Measurements from ENCODE around the gene RACK1. TPM values are rescaled to one million over a fixed set of nuclear protein-coding genes. Genes with fewer than 3 reads are reported as not detected.

RACK1 gene
- total and polyA plus RNA-seq, 2 of the 13 experiments (the other 11 are each of a cell fraction or from before 2014, with no cell fraction given), result 2,514 to 6,141 TPM

DNA sequence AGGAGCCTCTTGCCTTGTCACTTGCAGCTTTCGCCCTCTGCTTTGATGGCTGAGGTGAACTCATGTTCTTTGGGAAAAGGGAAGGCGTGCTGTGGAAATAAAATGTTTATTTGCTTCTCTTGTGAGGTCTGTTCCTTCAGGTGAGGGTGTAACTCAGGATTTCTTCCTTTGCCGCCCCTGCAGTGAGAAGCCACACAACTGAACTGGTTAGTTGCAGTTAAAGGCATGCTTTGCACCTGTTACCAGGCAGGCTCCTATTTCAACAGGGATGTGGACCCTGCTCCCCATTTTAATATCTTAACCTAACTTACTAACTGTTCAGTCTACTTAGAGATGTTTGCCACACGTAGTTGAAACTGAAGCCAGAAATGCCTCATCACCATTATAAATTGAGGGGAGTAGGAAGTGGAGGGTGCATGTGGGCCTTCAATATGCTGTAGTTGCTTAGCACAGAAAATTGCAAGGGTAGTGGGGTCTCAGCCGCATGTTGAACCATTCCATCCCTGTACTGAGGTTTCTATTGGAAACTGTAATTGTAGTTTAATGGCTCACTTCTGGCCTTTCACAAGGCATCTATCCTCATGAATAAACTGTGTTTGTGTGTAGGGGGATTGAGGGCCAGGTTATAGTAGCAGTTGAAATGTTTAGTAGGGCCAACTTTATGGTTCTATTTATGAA, 7.9 kb downstream of the RACK1 start (continued):
- TF ChIP-seq, protein P1, sequence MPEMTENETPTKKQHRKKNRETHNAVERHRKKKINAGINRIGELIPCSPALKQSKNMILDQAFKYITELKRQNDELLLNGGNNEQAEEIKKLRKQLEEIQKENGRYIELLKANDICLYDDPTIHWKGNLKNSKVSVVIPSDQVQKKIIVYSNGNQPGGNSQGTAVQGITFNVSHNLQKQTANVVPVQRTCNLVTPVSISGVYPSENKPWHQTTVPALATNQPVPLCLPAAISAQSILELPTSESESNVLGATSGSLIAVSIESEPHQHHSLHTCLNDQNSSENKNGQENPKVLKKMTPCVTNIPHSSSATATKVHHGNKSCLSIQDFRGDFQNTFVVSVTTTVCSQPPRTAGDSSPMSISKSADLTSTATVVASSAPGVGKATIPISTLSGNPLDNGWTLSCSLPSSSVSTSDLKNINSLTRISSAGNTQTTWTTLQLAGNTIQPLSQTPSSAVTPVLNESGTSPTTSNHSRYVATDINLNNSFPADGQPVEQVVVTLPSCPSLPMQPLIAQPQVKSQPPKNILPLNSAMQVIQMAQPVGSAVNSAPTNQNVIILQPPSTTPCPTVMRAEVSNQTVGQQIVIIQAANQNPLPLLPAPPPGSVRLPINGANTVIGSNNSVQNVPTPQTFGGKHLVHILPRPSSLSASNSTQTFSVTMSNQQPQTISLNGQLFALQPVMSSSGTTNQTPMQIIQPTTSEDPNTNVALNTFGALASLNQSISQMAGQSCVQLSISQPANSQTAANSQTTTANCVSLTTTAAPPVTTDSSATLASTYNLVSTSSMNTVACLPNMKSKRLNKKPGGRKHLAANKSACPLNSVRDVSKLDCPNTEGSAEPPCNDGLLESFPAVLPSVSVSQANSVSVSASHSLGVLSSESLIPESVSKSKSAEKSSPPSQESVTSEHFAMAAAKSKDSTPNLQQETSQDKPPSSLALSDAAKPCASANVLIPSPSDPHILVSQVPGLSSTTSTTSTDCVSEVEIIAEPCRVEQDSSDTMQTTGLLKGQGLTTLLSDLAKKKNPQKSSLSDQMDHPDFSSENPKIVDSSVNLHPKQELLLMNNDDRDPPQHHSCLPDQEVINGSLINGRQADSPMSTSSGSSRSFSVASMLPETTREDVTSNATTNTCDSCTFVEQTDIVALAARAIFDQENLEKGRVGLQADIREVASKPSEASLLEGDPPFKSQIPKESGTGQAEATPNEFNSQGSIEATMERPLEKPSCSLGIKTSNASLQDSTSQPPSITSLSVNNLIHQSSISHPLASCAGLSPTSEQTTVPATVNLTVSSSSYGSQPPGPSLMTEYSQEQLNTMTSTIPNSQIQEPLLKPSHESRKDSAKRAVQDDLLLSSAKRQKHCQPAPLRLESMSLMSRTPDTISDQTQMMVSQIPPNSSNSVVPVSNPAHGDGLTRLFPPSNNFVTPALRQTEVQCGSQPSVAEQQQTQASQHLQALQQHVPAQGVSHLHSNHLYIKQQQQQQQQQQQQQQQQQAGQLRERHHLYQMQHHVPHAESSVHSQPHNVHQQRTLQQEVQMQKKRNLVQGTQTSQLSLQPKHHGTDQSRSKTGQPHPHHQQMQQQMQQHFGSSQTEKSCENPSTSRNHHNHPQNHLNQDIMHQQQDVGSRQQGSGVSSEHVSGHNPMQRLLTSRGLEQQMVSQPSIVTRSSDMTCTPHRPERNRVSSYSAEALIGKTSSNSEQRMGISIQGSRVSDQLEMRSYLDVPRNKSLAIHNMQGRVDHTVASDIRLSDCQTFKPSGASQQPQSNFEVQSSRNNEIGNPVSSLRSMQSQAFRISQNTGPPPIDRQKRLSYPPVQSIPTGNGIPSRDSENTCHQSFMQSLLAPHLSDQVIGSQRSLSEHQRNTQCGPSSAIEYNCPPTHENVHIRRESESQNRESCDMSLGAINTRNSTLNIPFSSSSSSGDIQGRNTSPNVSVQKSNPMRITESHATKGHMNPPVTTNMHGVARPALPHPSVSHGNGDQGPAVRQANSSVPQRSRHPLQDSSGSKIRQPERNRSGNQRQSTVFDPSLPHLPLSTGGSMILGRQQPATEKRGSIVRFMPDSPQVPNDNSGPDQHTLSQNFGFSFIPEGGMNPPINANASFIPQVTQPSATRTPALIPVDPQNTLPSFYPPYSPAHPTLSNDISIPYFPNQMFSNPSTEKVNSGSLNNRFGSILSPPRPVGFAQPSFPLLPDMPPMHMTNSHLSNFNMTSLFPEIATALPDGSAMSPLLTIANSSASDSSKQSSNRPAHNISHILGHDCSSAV (CRISPR knock-in tag; IDR thresholded peaks at IDR 0.05; ENCODE audit: borderline replicate concordance), result no peak
- TF ChIP-seq USF2 (IDR thresholded peaks at IDR 0.05; ENCODE audit: low read depth, low read length), result no peak
- TF ChIP-seq USF2 (CRISPR knock-in tag; IDR thresholded peaks at IDR 0.05; ENCODE audit: borderline replicate concordance), result no peak
- TF ChIP-seq, protein P2, sequence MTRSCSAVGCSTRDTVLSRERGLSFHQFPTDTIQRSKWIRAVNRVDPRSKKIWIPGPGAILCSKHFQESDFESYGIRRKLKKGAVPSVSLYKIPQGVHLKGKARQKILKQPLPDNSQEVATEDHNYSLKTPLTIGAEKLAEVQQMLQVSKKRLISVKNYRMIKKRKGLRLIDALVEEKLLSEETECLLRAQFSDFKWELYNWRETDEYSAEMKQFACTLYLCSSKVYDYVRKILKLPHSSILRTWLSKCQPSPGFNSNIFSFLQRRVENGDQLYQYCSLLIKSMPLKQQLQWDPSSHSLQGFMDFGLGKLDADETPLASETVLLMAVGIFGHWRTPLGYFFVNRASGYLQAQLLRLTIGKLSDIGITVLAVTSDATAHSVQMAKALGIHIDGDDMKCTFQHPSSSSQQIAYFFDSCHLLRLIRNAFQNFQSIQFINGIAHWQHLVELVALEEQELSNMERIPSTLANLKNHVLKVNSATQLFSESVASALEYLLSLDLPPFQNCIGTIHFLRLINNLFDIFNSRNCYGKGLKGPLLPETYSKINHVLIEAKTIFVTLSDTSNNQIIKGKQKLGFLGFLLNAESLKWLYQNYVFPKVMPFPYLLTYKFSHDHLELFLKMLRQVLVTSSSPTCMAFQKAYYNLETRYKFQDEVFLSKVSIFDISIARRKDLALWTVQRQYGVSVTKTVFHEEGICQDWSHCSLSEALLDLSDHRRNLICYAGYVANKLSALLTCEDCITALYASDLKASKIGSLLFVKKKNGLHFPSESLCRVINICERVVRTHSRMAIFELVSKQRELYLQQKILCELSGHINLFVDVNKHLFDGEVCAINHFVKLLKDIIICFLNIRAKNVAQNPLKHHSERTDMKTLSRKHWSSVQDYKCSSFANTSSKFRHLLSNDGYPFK (CRISPR knock-in tag; IDR thresholded peaks at IDR 0.05; ENCODE audit: borderline replicate concordance), result no peak
- no peak for TF ChIP-seq RORA (CRISPR knock-in tag; IDR thresholded peaks at IDR 0.05)
- TF ChIP-seq ATM (IDR thresholded peaks at IDR 0.05; ENCODE audit: borderline replicate concordance), result no peak
- no peak for TF ChIP-seq CBFB (CRISPR knock-in tag; IDR thresholded peaks at IDR 0.05)
- TF ChIP-seq ETV5 (CRISPR knock-in tag; IDR thresholded peaks at IDR 0.05; ENCODE audit: borderline replicate concordance), result no peak
- TF ChIP-seq BHLHE40 (IDR thresholded peaks at IDR 0.05; ENCODE audit: low read length), result no peak
- TF ChIP-seq HMGA1 (CRISPR knock-in tag; conservative IDR thresholded peaks at IDR 0.05), result no peak
- no peak for TF ChIP-seq FLYWCH1 (CRISPR knock-in tag; IDR thresholded peaks at IDR 0.05)
- TF ChIP-seq MEIS1 (CRISPR knock-in tag; IDR thresholded peaks at IDR 0.05; ENCODE audit: borderline replicate concordance), result no peak
- TF ChIP-seq GTF3A (CRISPR knock-in tag; conservative IDR thresholded peaks at IDR 0.05), result no peak
- TF ChIP-seq PLRG1 (conservative IDR thresholded peaks at IDR 0.05), result no peak
- TF ChIP-seq SIN3A (IDR thresholded peaks at IDR 0.05; ENCODE audit: borderline replicate concordance, low read depth, low read length), result 0 out of 2 replicates have a peak, but pooled peaks have one; percentile 12
- TF ChIP-seq SMYD3 (CRISPR knock-in tag; IDR thresholded peaks at IDR 0.05), result no peak
- TF ChIP-seq CHD4 (IDR thresholded peaks at IDR 0.05; ENCODE audit: borderline replicate concordance, low read length), result no peak

Measured in HepG2 (cell line).